ENCODE results near the gene DEFB124. TPM values are rescaled to one million over a fixed set of nuclear protein-coding genes. Genes with fewer than 3 reads are reported as not detected.
"Not testable (repeated sequence)": the region's sequence is repeated elsewhere in the genome, so short reads cannot be mapped to it uniquely, and the experiment has no call there.

DEFB124 gene
- total RNA-seq, 2 experiments from 2014 or later, result not detected

- H3K4me1 Mint-ChIP-seq (ENCODE audit: low read depth), result no peaks in the 10 kb centered on the region
- no peaks in the 10 kb centered on the region for H3K36me3 Mint-ChIP-seq (ENCODE audit: low read depth)
- H3K36me3 ChIP-seq (ENCODE audit: insufficient read depth, low read length), result no peaks in the 10 kb centered on the region
- ChIA-PET CTCF (no interaction called here), POLR2A (no interaction called here)
- H3K4me3 Mint-ChIP-seq, result no peak overlapping the region
- DNase-seq (no peak), ATAC-seq (ENCODE audit: poor library complexity) (no peak)
- H3K4me1 ChIP-seq (ENCODE audit: insufficient read depth, low read length), result no peaks in the 10 kb centered on the region
- H3K27me3 Mint-ChIP-seq, result peaks cover 36% of the 10 kb centered on the region
- no peak overlapping the region for H3K27ac ChIP-seq (ENCODE audit: low read depth in 1 of 2, low read length in 2 of 2)
- H3K9me3 ChIP-seq (ENCODE audit: control insufficient read depth in 1 of 2, insufficient read depth in 1 of 2, low read length in 2 of 2), result no peaks in the 10 kb centered on the region
- H3K27me3 ChIP-seq (ENCODE audit: control insufficient read depth in 1 of 2, insufficient read depth in 2 of 2, low read length in 2 of 2), result peaks cover 0 to 4% of the 10 kb centered on the region in 2 experiments
- no peak for TF ChIP-seq CTCF (IDR thresholded peaks at IDR 0.05)
- H3K27ac Mint-ChIP-seq, result no peak overlapping the region
- intact Hi-C loops (cut with DNase I, micrococcal nuclease), result no loop called here
- no peaks in the 10 kb centered on the region for H3K9me3 Mint-ChIP-seq
- H3K4me3 ChIP-seq (ENCODE audit: low read length), result no peak overlapping the region
These were observed 28.7 kb downstream of the DEFB124 start for GRCh38 chr20:31446084-31446819.

- Histone ChIP-seq H3K27me3 (ENCODE audit: control insufficient read depth in 1 of 2, insufficient read depth in 2 of 2, low read length in 2 of 2) (no peaks in the 10 kb centered on the region), H3K27ac (ENCODE audit: low read depth in 1 of 2, low read length in 2 of 2) (no peak within 1 kb of the TSS), H3K36me3 (ENCODE audit: insufficient read depth, low read length) (no peaks in the 10 kb centered on the region), H3K9me3 (ENCODE audit: control insufficient read depth in 1 of 2, insufficient read depth in 1 of 2, low read length in 2 of 2) (no peaks in the 10 kb centered on the region), H3K4me1 (ENCODE audit: insufficient read depth, low read length) (no peaks in the 10 kb centered on the region), H3K4me3 (ENCODE audit: low read length) (no peak within 1 kb of the TSS)
- Mint-ChIP-seq H3K36me3 (ENCODE audit: low read depth) (no peaks in the 10 kb centered on the region), H3K4me1 (ENCODE audit: low read depth) (no peaks in the 10 kb centered on the region), H3K4me3 (no peak within 1 kb of the TSS), H3K27me3 (peaks cover 39% of the 10 kb centered on the region), H3K27ac (no peak within 1 kb of the TSS), H3K9me3 (no peaks in the 10 kb centered on the region)
- ChIA-PET CTCF (no interaction called here), POLR2A (no interaction called here)
- no peak for DNase-seq
- ATAC-seq (ENCODE audit: poor library complexity), result no peak
- TF ChIP-seq CTCF (IDR thresholded peaks at IDR 0.05), result no peak
- intact Hi-C loops (cut with DNase I, micrococcal nuclease), result no loop called here
These were observed 34.8 kb downstream of the DEFB124 start, which contains the start of gene DEFB123 for GRCh38 chr20:31440012-31440659. Gene DEFB123 (plus strand): TSS chr20:31440632. CDS start chr20:31440699, 67 bp downstream.

GRCh38 chr20:31430568-31431115 is 44.3 kb downstream of the DEFB124 start:
- H3K4me1 Mint-ChIP-seq (ENCODE audit: low read depth), result no peaks in the 10 kb centered on the region
- ChIA-PET POLR2A (no interaction called here), CTCF (no interaction called here)
- no peak for TF ChIP-seq CTCF (IDR thresholded peaks at IDR 0.05)
- ATAC-seq (ENCODE audit: poor library complexity) (no peak), DNase-seq (no peak)
- H3K4me3 Mint-ChIP-seq, result no peak overlapping the region
- Histone ChIP-seq H3K4me3 (ENCODE audit: low read length) (no peak overlapping the region), H3K9me3 (ENCODE audit: control insufficient read depth in 1 of 2, insufficient read depth in 1 of 2, low read length in 2 of 2) (no peaks in the 10 kb centered on the region), H3K4me1 (ENCODE audit: insufficient read depth, low read length) (no peaks in the 10 kb centered on the region), H3K36me3 (ENCODE audit: insufficient read depth, low read length) (no peaks in the 10 kb centered on the region), H3K27ac (ENCODE audit: low read depth in 1 of 2, low read length in 2 of 2) (no peak overlapping the region), H3K27me3 (ENCODE audit: control insufficient read depth in 1 of 2, insufficient read depth in 2 of 2, low read length in 2 of 2) (peaks cover 0 to 3% of the 10 kb centered on the region in 2 experiments)
- H3K36me3 Mint-ChIP-seq (ENCODE audit: low read depth), result no peaks in the 10 kb centered on the region
- H3K27ac Mint-ChIP-seq, result no peak overlapping the region
- H3K9me3 Mint-ChIP-seq, result no peaks in the 10 kb centered on the region
- intact Hi-C loops (cut with DNase I, micrococcal nuclease), result no loop called here
- peaks cover 30% of the 10 kb centered on the region for H3K27me3 Mint-ChIP-seq

- H3K9me3 Mint-ChIP-seq; H3K27me3 ChIP-seq (ENCODE audit: control insufficient read depth in 1 of 2, insufficient read depth in 2 of 2, low read length in 2 of 2); H3K4me3 ChIP-seq (ENCODE audit: low read length); ATAC-seq (ENCODE audit: poor library complexity); H3K27ac Mint-ChIP-seq; DNase-seq; H3K27ac ChIP-seq (ENCODE audit: low read depth in 1 of 2, low read length in 2 of 2); H3K4me3 Mint-ChIP-seq; H3K9me3 ChIP-seq (ENCODE audit: control insufficient read depth in 1 of 2, insufficient read depth in 1 of 2, low read length in 2 of 2); H3K36me3 Mint-ChIP-seq (ENCODE audit: low read depth); intact Hi-C loops (cut with DNase I, micrococcal nuclease); POLR2A ChIA-PET; H3K4me1 ChIP-seq (ENCODE audit: insufficient read depth, low read length); CTCF ChIA-PET; H3K4me1 Mint-ChIP-seq (ENCODE audit: low read depth); H3K36me3 ChIP-seq (ENCODE audit: insufficient read depth, low read length): not testable (repeated sequence)
- peaks cover 15% of the 10 kb centered on the region for H3K27me3 Mint-ChIP-seq
These were observed 47.4 kb downstream of the DEFB124 start for GRCh38 chr20:31427576-31427975.

GRCh38 chr20:31426891-31427551 is 47.9 kb downstream of the DEFB124 start:
- CTCF ChIA-PET, result not testable (repeated sequence)

More at GRCh38 chr20:31426891-31427551, 47.9 kb downstream of the DEFB124 start:
- H3K4me3 Mint-ChIP-seq; H3K27ac ChIP-seq (ENCODE audit: low read depth in 1 of 2, low read length in 2 of 2); POLR2A ChIA-PET; H3K36me3 ChIP-seq (ENCODE audit: insufficient read depth, low read length); DNase-seq; H3K9me3 Mint-ChIP-seq; intact Hi-C loops (cut with DNase I, micrococcal nuclease); H3K9me3 ChIP-seq (ENCODE audit: control insufficient read depth in 1 of 2, insufficient read depth in 1 of 2, low read length in 2 of 2); H3K4me1 Mint-ChIP-seq (ENCODE audit: low read depth); H3K4me1 ChIP-seq (ENCODE audit: insufficient read depth, low read length); H3K27me3 ChIP-seq (ENCODE audit: control insufficient read depth in 1 of 2, insufficient read depth in 2 of 2, low read length in 2 of 2); H3K36me3 Mint-ChIP-seq (ENCODE audit: low read depth); H3K27ac Mint-ChIP-seq; ATAC-seq (ENCODE audit: poor library complexity); H3K4me3 ChIP-seq (ENCODE audit: low read length): not testable (repeated sequence)
- peaks cover 11% of the 10 kb centered on the region for H3K27me3 Mint-ChIP-seq
